Kidney (tissue), 14 donors: Measurements from ENCODE around the gene AJAP1. TPM values are rescaled to one million over a fixed set of nuclear protein-coding genes. Genes with fewer than 3 reads are reported as not detected.
A peak's percentile ranks its signal among the peaks of the same experiment; 100 is the strongest.

Experiments used
- DNase-seq, 5 donors: peaks; one replicate each; pipeline ENCODE4 v3.0.0-alpha.2; 2013 to 2020
- FAIRE-seq: peaks from 2 replicates; lab custom pipeline; 2012; peaks lifted over from hg19 to GRCh38; lab: Jason Lieb, UNC
- H3K27ac ChIP-seq, 2 donors: one replicate each; pipeline ENCODE4 v1.7.0; 2013; ENCODE audit warnings: low read depth in 2 of 2, low read length in 2 of 2, inconsistent platforms in 1 of 2
- H3K27me3 ChIP-seq: one replicate; pipeline ENCODE4 v1.7.1; 2013; ENCODE audit warnings: low read length, inconsistent platforms; ENCODE audit not compliant: control insufficient read depth, insufficient read depth
- H3K36me3 ChIP-seq, 3 donors: one replicate each; pipeline versions ENCODE4 v1.7.0 to v1.7.1; 2013; ENCODE audit warnings: low read length in 3 of 3, control low read depth in 1 of 3, inconsistent platforms in 1 of 3; ENCODE audit not compliant: insufficient read depth in 3 of 3, control insufficient read depth in 2 of 3
- H3K4me1 ChIP-seq, 3 donors: one replicate each; pipeline versions ENCODE4 v1.7.0 to v1.7.1; 2013; ENCODE audit warnings: low read length in 3 of 3, inconsistent platforms in 1 of 3, low read depth in 1 of 3; ENCODE audit not compliant: control insufficient read depth in 2 of 3, insufficient read depth in 2 of 3
- H3K4me3 ChIP-seq, 3 donors: one replicate each; pipeline versions ENCODE4 v1.7.0 to v1.8.1; 2013; ENCODE audit warnings: low read length in 3 of 3, control low read depth in 1 of 3, inconsistent platforms in 1 of 3
- H3K9ac ChIP-seq, 3 donors: one replicate each; pipeline versions ENCODE4 v1.7.0 to v1.7.1; 2013; ENCODE audit warnings: low read length in 3 of 3, control low read depth in 1 of 3, inconsistent platforms in 1 of 3
- H3K9me3 ChIP-seq, 3 donors: one replicate each; pipeline versions ENCODE4 v1.7.0 to v1.7.1; 2013; ENCODE audit warnings: low read length in 3 of 3, control low read depth in 1 of 3, inconsistent platforms in 1 of 3; ENCODE audit not compliant: control insufficient read depth in 2 of 3, insufficient read depth in 1 of 3
- CTCF ChIP-seq: IDR thresholded peaks from 3 replicates; pipeline ENCODE4 v1.5.1; 2012; ENCODE audit warnings: mild to moderate bottlenecking, moderate library complexity, borderline replicate concordance; ENCODE audit not compliant: insufficient read depth; ENCODE audit errors: extremely low read depth
- intact Hi-C: fragments of 100-400 bp; cut with DNase I; formaldehyde crosslinking; loops from one replicate; pipeline ENCODE4 v1.11.1; 2022
- polyA plus RNA-seq: library from polyadenylated mRNA; stranded (reverse); fragments of 350-450 nt; fragmentation: Illumina TruSeq; extraction: RNeasy Lipid Tissue Mini Kit (QIAGEN cat#74804); gene quantifications from one replicate; pipeline ENCODE4 v1.2.3, GENCODE V29; 2014; ENCODE audit warnings: low read depth, low replicate concordance; ENCODE audit not compliant: insufficient read depth
- total RNA-seq: library from RNA; stranded (reverse); fragmentation: NEBNext Ultra II Directional; extraction: Animal tissue kit (Norgen Biotek cat#: 25700); gene quantifications from one replicate; pipeline ENCODE4 v1.2.1, GENCODE V29; 2021
- donor health status: control.
- donor health status: control.
- donor health status: control.
- donor health status: control.
- donor health status: control.
- donor health status: DM: yes; HTN: yes; CAD: no.
- donor health status: Normal renal cell carcinoma (clear cell type).

Gene AJAP1
- total and polyA plus RNA-seq, 2 donors from 2014 or later, result 2.7 to 5.5 TPM

GRCh38 chr1:4703646-4704045 lies 49.2 kb downstream of the AJAP1 start:
- H3K4me1 ChIP-seq, result no peaks in the 10 kb centered on the region
- no peaks in the 10 kb centered on the region for H3K36me3 ChIP-seq
- no peak overlapping the region for H3K27ac ChIP-seq
- no peak for TF ChIP-seq CTCF
- no peak overlapping the region for H3K4me3 ChIP-seq
- intact Hi-C loops, result no loop called here
- H3K27me3 ChIP-seq, result no peaks in the 10 kb centered on the region
- no peak overlapping the region for H3K9ac ChIP-seq
- no peaks in the 10 kb centered on the region for H3K9me3 ChIP-seq
- FAIRE-seq (no peak), DNase-seq (peak in 1 of 5 donors; percentile 24)

GRCh38 chr1:4708840-4709507 lies 54.6 kb downstream of the AJAP1 start:
- Histone ChIP-seq H3K9me3 (no peaks in the 10 kb centered on the region), H3K4me1 (peaks cover 0 to 6% (median 0%) of the 10 kb centered on the region in 3 donors), H3K27ac (no peak overlapping the region), H3K9ac (no peak overlapping the region), H3K36me3 (no peaks in the 10 kb centered on the region), H3K27me3 (no peaks in the 10 kb centered on the region), H3K4me3 (no peak overlapping the region)
- no peak for TF ChIP-seq CTCF
- DNase-seq (no peak), FAIRE-seq (no peak)
- intact Hi-C loops, result no loop called here

GRCh38 chr1:4709641-4710040 lies 55.2 kb downstream of the AJAP1 start:
- H3K36me3 ChIP-seq, result no peaks in the 10 kb centered on the region
- TF ChIP-seq CTCF, result no peak
- FAIRE-seq, result no peak
- intact Hi-C loops, result no loop called here
- H3K9ac ChIP-seq, result no peak overlapping the region
- H3K27me3 ChIP-seq, result no peaks in the 10 kb centered on the region
- no peak overlapping the region for H3K27ac ChIP-seq
- no peak overlapping the region for H3K4me3 ChIP-seq
- no peak for DNase-seq
- peaks cover 0 to 6% (median 0%) of the 10 kb centered on the region in 3 donors for H3K4me1 ChIP-seq
- no peaks in the 10 kb centered on the region for H3K9me3 ChIP-seq
